Esophagus muscularis mucosa (tissue), 4 donors: Measurements from ENCODE around the gene LMAN2L. TPM values are rescaled to one million over a fixed set of nuclear protein-coding genes. Genes with fewer than 3 reads are reported as not detected.

Experiments used
- DNase-seq: peaks from one replicate; pipeline ENCODE4 v3.0.0-alpha.2; 2017; ENCODE audit errors: extremely low spot score
- H3K27ac ChIP-seq, 4 donors: fragments of 200-600 bp; sonication (generic); replicated peaks in 1 of 4; 1 replicate in 3 of 4; 2 replicates in 1 of 4; pipeline ENCODE4 v1.5.1; 2016 to 2019; ENCODE audit warnings: mild to moderate bottlenecking in 1 of 4
- H3K27me3 ChIP-seq, 4 donors: fragments of 200-600 bp; sonication (generic); one replicate each; pipeline versions ENCODE4 v1.5.1 to v1.6.0; 2016 to 2019
- H3K36me3 ChIP-seq, 4 donors: fragments of 200-600 bp; sonication (generic); one replicate each; pipeline ENCODE4 v1.5.1; 2016 to 2019
- H3K4me1 ChIP-seq, 4 donors: fragments of 200-600 bp; sonication (generic); one replicate each; pipeline ENCODE4 v1.5.1; 2016 to 2019
- H3K4me3 ChIP-seq, 4 donors: fragments of 200-600 bp; sonication (generic); 1 replicate in 2 of 4; 2 replicates in 2 of 4; pipeline ENCODE4 v1.5.1; 2016 to 2019; ENCODE audit warnings: mild to moderate bottlenecking in 4 of 4, moderate library complexity in 1 of 4
- H3K9me3 ChIP-seq, 4 donors: fragments of 200-600 bp; sonication (generic); 1 replicate in 3 of 4; 2 replicates in 1 of 4; pipeline ENCODE4 v1.5.1; 2016 to 2019
- CTCF ChIP-seq, 3 experiments: fragments of 200-600 bp in 2 of 3; fragments of 450-650 bp in 1 of 3; sonication (generic) in 2 of 3; IDR thresholded peaks; one replicate each; pipeline ENCODE4 v1.5.1; 2017 to 2019; ENCODE audit warnings: antibody characterized with exemption in 3 of 3, mild to moderate bottlenecking in 2 of 3, moderate library complexity in 1 of 3
- EP300 ChIP-seq: sonication (generic); formaldehyde crosslinking; IDR thresholded peaks from one replicate; pipeline ENCODE4 v1.6.1; 2017; ENCODE audit warnings: antibody characterized with exemption
- POLR2A ChIP-seq: fragments of 450-650 bp; IDR thresholded peaks from one replicate; pipeline ENCODE4 v1.6.1; 2017; ENCODE audit warnings: antibody characterized with exemption, moderate library complexity, mild to moderate bottlenecking, low read depth
- POLR2AphosphoS5 ChIP-seq, 2 donors: sonication (generic); formaldehyde crosslinking; IDR thresholded peaks; one replicate each; pipeline ENCODE4 v1.6.1; 2017; ENCODE audit warnings: antibody characterized with exemption in 2 of 2
- WGBS: methylation state at CpG from one replicate; pipeline ENCODE4 v1.1.5; 2018; 5-methylcytosine and 5-hydroxymethylcytosine counted together
- intact Hi-C: fragments of 100-400 bp; cut with DNase I; formaldehyde crosslinking; loops from one replicate; pipeline ENCODE4 v1.15.1; 2023
- total RNA-seq, 4 donors: library from RNA; depleted of rRNA; stranded (reverse); fragments of >200 nt; gene quantifications; one replicate each; pipeline versions ENCODE4 v1.1.0 to v1.2.1, GENCODE V29; 2016

The LMAN2L gene
- total RNA-seq, 4 donors from 2014 or later, result 13.7 to 22.1 (median 21.2) TPM

DNA sequence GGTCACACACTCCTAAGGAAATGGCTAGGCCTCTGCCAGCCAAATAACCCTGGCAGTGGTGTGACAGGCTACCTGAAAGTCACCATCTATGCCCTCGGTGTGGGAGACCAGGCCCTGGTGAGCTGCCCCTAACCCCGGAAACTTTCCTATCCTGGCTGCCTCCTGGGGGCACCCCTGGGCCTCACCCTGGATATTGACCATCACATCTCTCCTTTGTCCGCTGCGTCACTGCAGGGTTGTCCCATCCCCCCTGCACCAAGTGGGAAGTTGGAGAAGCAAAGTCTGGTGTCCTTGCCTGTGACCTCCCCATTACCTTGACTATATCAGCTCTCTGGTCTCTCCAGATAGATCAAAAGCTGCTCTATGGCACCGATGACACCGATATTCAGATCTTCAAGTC lies 78.5 kb downstream of the LMAN2L start:
- Histone ChIP-seq H3K4me1 (peaks cover 12 to 16% (median 13%) of the 10 kb centered on the region in 4 donors), H3K27ac (no peak overlapping the region), H3K27me3 (no peaks in the 10 kb centered on the region), H3K9me3 (peaks cover 0 to 8% (median 0%) of the 10 kb centered on the region in 4 donors), H3K36me3 (no peaks in the 10 kb centered on the region), H3K4me3 (no peak overlapping the region)
- intact Hi-C loops, result no loop called here
- TF ChIP-seq POLR2A (no peak), EP300 (no peak)
- no peak for DNase-seq
- WGBS, result 100% methylated on average over 5 of the region's 6 CpGs

DNA sequence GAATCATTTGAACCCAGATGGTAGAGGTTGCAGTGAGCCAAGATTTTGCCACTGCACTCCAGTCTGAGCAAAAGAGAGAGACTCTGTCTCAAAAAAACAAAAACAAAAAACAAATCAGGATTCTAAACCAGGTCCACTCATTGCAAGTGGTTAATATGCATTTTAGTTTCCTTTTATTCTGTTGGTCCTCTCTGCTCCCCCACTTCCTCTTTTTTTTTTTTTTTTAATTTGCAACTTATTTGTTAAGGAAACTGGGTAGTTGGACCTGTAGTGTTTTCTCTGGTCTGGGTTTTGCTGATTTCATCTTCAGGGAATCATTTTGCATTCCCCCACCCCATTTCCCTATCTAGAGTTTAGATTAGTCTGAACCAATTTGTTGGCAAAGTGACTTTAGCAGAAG lies 83.3 kb downstream of the LMAN2L start:
- intact Hi-C loops, result no loop called here

More for the DNA sequence above, 83.3 kb downstream of the LMAN2L start:
- no peaks in the 10 kb centered on the region for H3K9me3 ChIP-seq
- no peak overlapping the region for H3K4me3 ChIP-seq
- H3K27me3 ChIP-seq, result no peaks in the 10 kb centered on the region
- H3K27ac ChIP-seq, result no peak overlapping the region
- no peak for DNase-seq
- H3K36me3 ChIP-seq, result no peaks in the 10 kb centered on the region
- no peak for TF ChIP-seq POLR2AphosphoS5 (IDR thresholded peaks at IDR 0.05)
- TF ChIP-seq POLR2A, result no peak
- TF ChIP-seq CTCF (IDR thresholded peaks at IDR 0.05), result no peak
- no peak for TF ChIP-seq EP300
- no peaks in the 10 kb centered on the region for H3K4me1 ChIP-seq

Other genes with a start within 250 kb of the LMAN2L start
- gene NEURL3, start 234.7 kb downstream of the LMAN2L start, total RNA-seq, result not detected
- 100 to 1,000 TPM in 1 of 4 donors, 10 to 100 TPM in 3; 26.2 to 238 (median 70.7) TPM for gene ARID5A, start 203.3 kb downstream of the LMAN2L start, total RNA-seq
- gene KANSL3, start 101.8 kb downstream of the LMAN2L start, total RNA-seq, result 10 to 100 TPM; 54.2 to 63.1 (median 59.5) TPM
- gene FER1L5, start 97.3 kb downstream of the LMAN2L start, total RNA-seq, result under 1 TPM in 1 of 4 donors, not detected in 3; under 0.01 TPM
- gene CNNM4, start 20.8 kb upstream of the LMAN2L start, total RNA-seq, result 1 to 10 TPM; 3.3 to 7.5 (median 5.3) TPM
- 10 to 100 TPM; 11.8 to 30.3 (median 22.1) TPM for gene CNNM3, start 76.2 kb upstream of the LMAN2L start, total RNA-seq
- gene ANKRD23, start 104.0 kb upstream of the LMAN2L start, total RNA-seq, result 1 to 10 TPM; 2.2 to 6.0 (median 4.2) TPM
- gene ANKRD39, start 118.0 kb upstream of the LMAN2L start, total RNA-seq, result 10 to 100 TPM; 12.4 to 17.2 (median 14.7) TPM
- 10 to 100 TPM; 54.4 to 82.7 (median 75.4) TPM for gene SEMA4C, start 130.0 kb upstream of the LMAN2L start, total RNA-seq
- gene FAM178B, start 246.5 kb upstream of the LMAN2L start, total RNA-seq, result 1 to 10 TPM in 1 of 4 donors, under 1 TPM in 1, not detected in 2; 0.83 to 3.5 TPM